Fibroblast of lung (primary cell): Measurements from ENCODE around the gene CFAP107. TPM values are rescaled to one million over a fixed set of nuclear protein-coding genes. Genes with fewer than 3 reads are reported as not detected.
"Not testable (repeated sequence)": the region's sequence is repeated elsewhere in the genome, so short reads cannot be mapped to it uniquely, and the experiment has no call there.

ENCODE experiments used
- DNase-seq, 2 donors: peaks; one replicate each; pipeline versions ENCODE4 v3.0.0 to v3.0.0-alpha.2; 2010; ENCODE audit warnings: low read depth in 2 of 2
- H2AFZ ChIP-seq: 2 replicates; pipeline ENCODE4 v1.5.1; 2012; ENCODE audit warnings: low read length, control low read depth, inconsistent platforms
- H3K27ac ChIP-seq: 2 replicates; pipeline ENCODE4 v1.5.1; 2011; ENCODE audit warnings: low read length, control low read depth; ENCODE audit not compliant: insufficient read depth
- H3K27me3 ChIP-seq: 2 replicates; pipeline ENCODE4 v1.5.1; 2011; ENCODE audit warnings: mild to moderate bottlenecking, low read length; ENCODE audit not compliant: control insufficient read depth, insufficient read depth
- H3K36me3 ChIP-seq: 2 replicates; pipeline ENCODE4 v1.5.1; 2011; ENCODE audit warnings: low read length; ENCODE audit not compliant: control insufficient read depth, insufficient read depth
- H3K4me1 ChIP-seq: 2 replicates; pipeline ENCODE4 v1.5.1; 2011; ENCODE audit warnings: low read length; ENCODE audit not compliant: control insufficient read depth, insufficient read depth; ENCODE audit errors: extremely low read depth
- H3K4me2 ChIP-seq: 2 replicates; pipeline ENCODE4 v1.5.1; 2011; ENCODE audit warnings: low read length, control low read depth; ENCODE audit not compliant: insufficient read depth; ENCODE audit errors: extremely low read depth
- H3K4me3 ChIP-seq, 4 experiments: fragments of 200-600 bp in 1 of 4; sonication (generic) in 1 of 4; replicated peaks in 1 of 4; 2 replicates each; pipeline ENCODE4 v1.5.1; 2011 to 2016; ENCODE audit warnings: low read length in 4 of 4, low read depth in 3 of 4, mild to moderate bottlenecking in 3 of 4, control low read depth in 2 of 4, inconsistent platforms in 1 of 4, mixed read lengths in 1 of 4; ENCODE audit not compliant: insufficient read depth in 1 of 4; ENCODE audit errors: control extremely low read depth in 1 of 4
- H3K79me2 ChIP-seq: 2 replicates; pipeline ENCODE4 v1.5.1; 2012; ENCODE audit warnings: mild to moderate bottlenecking, low read length, inconsistent platforms; ENCODE audit not compliant: control insufficient read depth, insufficient read depth
- H3K9ac ChIP-seq: 2 replicates; pipeline ENCODE4 v1.5.1; 2011; ENCODE audit warnings: mild to moderate bottlenecking, low read length, control low read depth; ENCODE audit not compliant: insufficient read depth
- H3K9me3 ChIP-seq: 2 replicates; pipeline ENCODE4 v1.5.1; 2012; ENCODE audit warnings: low read depth, low read length; ENCODE audit not compliant: control insufficient read depth, insufficient read depth
- H4K20me1 ChIP-seq: 2 replicates; pipeline ENCODE4 v1.5.1; 2011; ENCODE audit warnings: low read length; ENCODE audit not compliant: control insufficient read depth, insufficient read depth; ENCODE audit errors: extremely low read depth
- CTCF ChIP-seq, 2 donors: IDR thresholded peaks in 1 of 2; conservative IDR thresholded peaks in 1 of 2; 1 replicate in 1 of 2; 2 replicates in 1 of 2; pipeline ENCODE4 v1.5.1; 2011 to 2012; ENCODE audit warnings: low read length in 2 of 2, control low read depth in 1 of 2, inconsistent platforms in 1 of 2, low read depth in 1 of 2, mild to moderate bottlenecking in 1 of 2
- EZH2 ChIP-seq: IDR thresholded peaks from 2 replicates; pipeline ENCODE4 v1.5.1; 2012; ENCODE audit warnings: low read length, control low read depth, mild to moderate bottlenecking; ENCODE audit errors: missing control alignments
- polyA plus RNA-seq, 2 donors: library from polyadenylated mRNA; depleted of rRNA in 1 of 2; stranded (reverse) in 1 of 2; unstranded in 1 of 2; fragments of >200 nt; gene quantifications; 2 replicates each; pipeline ENCODE4 v1.2.1, GENCODE V29; 2011 to 2012; ENCODE audit warnings: missing spikeins in 1 of 2
- total RNA-seq: library from RNA; depleted of rRNA; stranded (reverse); fragments of >200 nt; gene quantifications from 2 replicates; pipeline ENCODE4 v1.2.1, GENCODE V29; 2014

The CFAP107 gene
- total and polyA plus RNA-seq, 2 donors (not counting 1 experiment from before 2014, with no cell fraction given): not detected

DNA sequence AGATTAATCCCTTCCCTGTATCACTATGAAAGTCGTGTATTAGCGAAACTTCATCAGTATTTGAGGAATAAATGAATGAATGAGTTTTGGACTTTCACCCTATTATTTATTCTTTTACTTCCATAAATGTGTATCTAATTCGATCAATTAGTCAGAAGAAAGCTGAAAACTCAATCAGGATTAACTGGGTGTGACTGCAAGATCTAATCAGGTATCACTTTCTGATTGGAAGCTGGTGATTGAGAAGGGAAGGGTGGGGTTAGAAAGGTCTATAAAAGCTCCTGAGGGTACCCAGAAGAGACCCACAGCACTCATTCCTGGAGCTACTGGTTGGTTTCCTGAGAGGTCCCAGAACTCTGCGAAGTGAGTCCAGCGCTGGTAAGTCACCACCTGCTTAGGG, 45.1 kb downstream of the CFAP107 start, which contains the start of gene PRAMEF1:
Gene PRAMEF1 (plus strand): TSS at position 301 of the 400 bp plus-strand sequence. CDS start 1,831 bp downstream, outside the sequence.
- H3K36me3 ChIP-seq, H3K4me3 ChIP-seq, H3K4me1 ChIP-seq, H4K20me1 ChIP-seq, H3K79me2 ChIP-seq, DNase-seq, H3K9me3 ChIP-seq, H3K27ac ChIP-seq, H2AFZ ChIP-seq, H3K27me3 ChIP-seq, H3K9ac ChIP-seq, H3K4me2 ChIP-seq: not testable (repeated sequence)

DNA sequence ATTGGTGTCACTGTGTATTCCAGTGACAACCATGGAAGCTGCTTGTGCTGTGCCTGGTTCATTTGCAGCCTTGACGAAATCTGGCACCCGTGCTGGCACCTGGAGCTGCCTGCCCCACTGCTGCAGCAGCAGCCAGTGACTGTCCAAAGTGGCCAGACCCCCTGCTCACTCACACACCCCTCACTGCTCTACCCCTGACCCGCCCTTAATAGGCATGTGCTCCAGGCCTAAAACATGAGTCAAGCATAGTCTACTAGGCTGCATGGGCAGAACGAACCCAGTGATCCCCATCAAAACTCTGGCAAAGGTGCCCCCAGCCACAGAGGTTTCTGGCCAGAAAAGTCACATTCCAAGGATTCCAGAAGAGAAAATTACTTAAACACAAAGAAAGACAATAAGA, 52.9 kb downstream of the CFAP107 start:
- Histone ChIP-seq H3K27ac (no peak overlapping the region), H4K20me1 (no peaks in the 10 kb centered on the region), H3K9ac (no peak overlapping the region), H3K4me3 (no peak overlapping the region), H3K4me1 (no peaks in the 10 kb centered on the region), H3K9me3 (no peaks in the 10 kb centered on the region), H3K4me2 (no peak overlapping the region), H3K79me2 (no peaks in the 10 kb centered on the region), H3K36me3 (no peaks in the 10 kb centered on the region), H2AFZ (no peak overlapping the region), H3K27me3 (no peaks in the 10 kb centered on the region)
- DNase-seq: no peak
- TF ChIP-seq CTCF (conservative IDR thresholded peaks at IDR 0.05 in 1 of 2, IDR thresholded peaks at IDR 0.05 in 1 of 2; ENCODE audit: low read depth in 1 of 2, low read length in 2 of 2) (no peak), EZH2 (no peak)

DNA sequence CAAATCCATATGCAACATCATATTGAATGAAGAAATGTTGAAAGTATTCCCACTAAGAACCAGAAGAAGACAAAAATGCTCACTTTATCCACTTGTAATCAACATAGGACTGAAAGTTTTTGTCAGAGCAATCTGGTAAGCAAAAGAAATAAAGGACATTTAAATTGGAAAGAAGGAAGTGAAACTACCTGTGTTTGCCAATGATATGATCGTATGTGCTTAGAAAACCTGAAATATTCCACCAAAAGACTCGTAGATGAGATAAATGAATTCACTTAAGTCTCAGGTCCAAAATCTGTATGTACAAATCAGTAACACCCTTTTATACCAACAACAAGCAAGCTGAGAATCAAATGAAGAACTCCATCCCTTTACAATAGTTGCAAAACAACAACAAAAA, 53.7 kb downstream of the CFAP107 start:
- H2AFZ ChIP-seq: no peak overlapping the region
- H3K4me3 ChIP-seq: no peak overlapping the region
- no peaks in the 10 kb centered on the region for H3K36me3 ChIP-seq
- H3K9ac ChIP-seq: no peak overlapping the region
- H3K9me3 ChIP-seq: no peaks in the 10 kb centered on the region
- H3K27ac ChIP-seq: no peak overlapping the region
- no peaks in the 10 kb centered on the region for H3K4me1 ChIP-seq
- no peak overlapping the region for H3K4me2 ChIP-seq
- H3K27me3 ChIP-seq: no peaks in the 10 kb centered on the region
- TF ChIP-seq CTCF (conservative IDR thresholded peaks at IDR 0.05 in 1 of 2, IDR thresholded peaks at IDR 0.05 in 1 of 2; ENCODE audit: low read depth in 1 of 2, low read length in 2 of 2): no peak
- no peak for DNase-seq
- no peaks in the 10 kb centered on the region for H3K79me2 ChIP-seq
- no peaks in the 10 kb centered on the region for H4K20me1 ChIP-seq
